DOHH2 (cell line): ENCODE measurements around the gene SLC50A1.

ENCODE experiments used
- CTCF ChIP-seq: fragments of 200-600 bp; sonication (generic); IDR thresholded peaks from one replicate; pipeline ENCODE4 v1.5.1; 2014; ENCODE audit warnings: antibody characterized with exemption, mild to moderate bottlenecking, low read depth, low read length; ENCODE audit not compliant: poor library complexity, severe bottlenecking
- EZH2phosphoT487 ChIP-seq: fragments of 200-600 bp; sonication (generic); IDR thresholded peaks from 2 replicates; pipeline ENCODE4 v1.6.1; 2017; ENCODE audit warnings: borderline replicate concordance, mild to moderate bottlenecking, antibody characterized with exemption, low read length, moderate library complexity, mixed read lengths

GRCh38 chr1:155178441-155179111 lies 42.9 kb downstream of the SLC50A1 start:
- TF ChIP-seq CTCF, result no peak
- TF ChIP-seq EZH2phosphoT487, result no peak
